ENCODE results near the gene SOX1. TPM values are rescaled to one million over a fixed set of nuclear protein-coding genes. Genes with fewer than 3 reads are reported as not detected.

The SOX1 gene
- total RNA-seq, 2 donors from 2014 or later: 0.08 TPM; not detected in 1

- ATAC-seq (no peak), DNase-seq (no peak)
- intact Hi-C loops (cut with DNase I, micrococcal nuclease): no loop called here
Measured at GRCh38 chr13:112069061-112069844, 2.3 kb downstream of the SOX1 start.

GRCh38 chr13:112069845-112070251 is 2.9 kb downstream of the SOX1 start:
- ATAC-seq: no peak
- intact Hi-C loops (cut with DNase I, micrococcal nuclease): no loop called here
- no peak for DNase-seq

GRCh38 chr13:112071102-112071722 is 4.3 kb downstream of the SOX1 start:
- no peak for ATAC-seq
- DNase-seq: no peak
- intact Hi-C loops (cut with DNase I, micrococcal nuclease): no loop called here

- DNase-seq (no peak), ATAC-seq (no peak)
- intact Hi-C loops (cut with DNase I, micrococcal nuclease): no loop called here
Measured at GRCh38 chr13:112071723-112072533, 5.0 kb downstream of the SOX1 start.

- ATAC-seq (no peak), DNase-seq (no peak)
- intact Hi-C loops (cut with DNase I, micrococcal nuclease): no loop called here
Measured at GRCh38 chr13:112072534-112073244, 5.7 kb downstream of the SOX1 start.

- ATAC-seq (no peak), DNase-seq (no peak)
- intact Hi-C loops (cut with DNase I, micrococcal nuclease): no loop called here
Measured at GRCh38 chr13:112073245-112074138, 6.5 kb downstream of the SOX1 start.

DNA sequence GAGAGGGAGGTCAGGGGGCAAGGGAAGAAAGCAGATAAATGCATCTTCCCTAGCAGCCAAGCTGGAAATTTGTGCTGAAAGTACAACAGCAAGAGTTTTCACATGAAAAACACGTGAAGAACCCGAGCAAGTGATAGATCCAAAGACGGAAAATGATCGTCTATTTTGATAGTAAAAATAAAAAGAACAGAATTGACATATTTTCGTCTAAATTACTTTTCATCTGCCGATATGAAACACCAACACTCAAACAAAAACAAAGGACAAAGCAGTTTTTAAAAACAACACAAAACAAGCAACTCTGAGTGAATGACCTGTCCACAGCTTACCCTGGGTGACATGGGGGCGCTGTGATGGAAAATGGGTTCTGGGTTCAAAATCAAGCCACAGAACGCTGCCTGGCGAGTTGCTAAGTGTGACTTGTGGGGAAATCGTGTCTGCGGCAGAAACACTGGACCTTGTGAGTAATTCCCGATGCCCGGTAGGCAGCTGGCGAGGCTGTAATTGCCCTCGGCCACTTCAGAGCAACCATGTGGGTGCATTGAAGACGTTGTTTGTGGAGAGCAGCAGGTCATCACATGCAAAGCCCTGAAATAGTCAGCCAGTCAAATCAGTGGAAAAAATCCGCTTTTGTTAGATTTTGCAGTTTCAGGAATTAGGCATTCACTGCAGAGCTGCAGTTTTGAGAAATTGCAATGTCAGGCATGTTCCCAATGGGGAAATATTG is 7.4 kb downstream of the SOX1 start:
- ATAC-seq (no peak), DNase-seq (no peak)
- intact Hi-C loops (cut with DNase I, micrococcal nuclease): no loop called here

DNA sequence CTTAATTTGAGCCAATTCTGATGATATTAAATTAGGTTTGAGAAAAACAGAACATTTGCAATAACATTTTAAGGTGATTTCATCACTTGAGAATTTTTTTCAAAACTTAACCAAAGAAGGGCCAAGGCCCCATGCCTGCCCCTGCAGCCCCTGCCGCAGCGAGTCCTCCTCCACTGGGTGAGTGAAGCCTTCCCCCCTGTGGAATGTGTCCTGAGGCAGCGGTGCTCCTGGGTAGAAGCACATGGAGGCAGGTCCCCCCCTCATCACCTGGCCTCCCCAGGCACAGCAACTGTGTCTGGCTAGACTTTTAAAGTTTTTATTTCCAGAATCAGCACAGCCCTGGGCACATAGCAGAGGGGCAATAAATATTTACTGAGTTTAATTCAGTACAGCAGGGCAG is 10.8 kb downstream of the SOX1 start:
- ATAC-seq (no peak), DNase-seq (no peak)
- intact Hi-C loops (cut with DNase I, micrococcal nuclease): no loop called here

DNA sequence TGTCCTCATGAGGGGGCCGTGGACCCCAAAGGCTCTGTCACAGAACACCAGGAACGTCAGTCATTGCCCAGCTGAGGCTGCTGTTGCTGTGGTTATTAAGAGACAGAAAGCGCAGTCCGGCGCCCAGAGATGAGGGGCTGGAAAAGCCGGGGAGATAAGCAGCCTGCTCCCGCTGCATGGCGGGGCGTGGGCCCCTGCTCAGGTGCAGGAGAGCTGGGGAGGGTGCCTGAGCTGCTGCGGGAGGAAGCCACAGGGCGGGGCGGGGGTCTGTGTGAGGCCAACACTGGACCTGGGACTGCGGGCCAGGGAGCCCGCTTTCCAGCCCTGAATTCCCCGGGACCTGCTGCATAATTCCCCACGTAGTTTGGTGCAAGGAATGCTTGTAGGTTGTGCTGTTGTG is 11.3 kb downstream of the SOX1 start:
- intact Hi-C loops (cut with DNase I, micrococcal nuclease): no loop called here
- no peak for DNase-seq
- ATAC-seq: no peak

DNA sequence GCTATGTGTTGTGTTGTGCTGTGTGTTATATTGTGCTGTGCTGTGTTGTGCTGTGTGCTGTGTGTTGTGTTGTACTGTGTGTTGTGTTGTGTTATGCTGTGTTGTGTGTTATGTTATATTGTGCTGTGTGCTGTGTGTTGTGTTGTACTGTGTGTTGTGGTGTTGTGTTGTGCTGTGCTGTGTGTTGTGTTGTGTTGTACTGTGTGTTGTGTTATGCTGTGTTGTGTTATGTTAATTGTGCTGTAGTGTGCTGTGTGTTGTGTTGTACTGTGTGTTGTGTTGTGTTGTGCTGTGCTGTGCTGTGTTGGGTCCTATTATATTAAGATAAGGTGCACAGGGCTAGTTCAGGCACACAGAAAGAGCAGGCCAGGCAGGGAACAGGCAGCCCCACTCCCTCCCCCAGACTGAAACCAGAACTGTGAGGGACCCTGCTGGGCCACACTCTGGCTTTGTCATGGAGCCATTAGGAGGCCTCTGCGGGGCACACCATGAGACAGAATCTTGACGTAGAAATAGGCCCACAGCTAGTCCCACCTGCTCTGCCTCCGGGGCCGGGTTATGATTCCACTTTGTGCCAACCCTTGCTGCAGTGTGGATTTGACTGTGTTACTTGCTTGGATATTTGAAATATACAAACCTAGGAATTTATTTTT is 12.1 kb downstream of the SOX1 start:
- ATAC-seq (no peak), DNase-seq (no peak)
- intact Hi-C loops (cut with DNase I, micrococcal nuclease): no loop called here

DNA sequence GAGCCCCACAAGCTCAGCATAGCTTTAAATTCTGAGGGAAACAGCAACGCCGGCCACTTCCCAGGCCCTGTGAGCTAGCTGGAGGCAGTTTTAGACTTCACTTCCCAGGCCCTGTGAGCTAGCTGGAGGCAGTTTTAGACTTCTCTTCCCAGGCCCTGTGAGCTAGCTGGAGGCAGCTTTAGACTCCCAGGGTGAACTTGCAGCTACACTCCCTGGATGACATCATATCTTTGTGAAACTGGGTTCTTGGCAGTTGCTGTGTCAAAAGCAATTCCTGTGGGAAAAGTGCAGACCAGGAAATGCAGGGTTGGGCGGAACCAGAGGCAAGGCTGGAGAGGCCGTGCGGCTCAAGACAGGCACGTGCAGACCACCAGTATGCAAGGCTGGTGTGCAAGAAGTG is 12.7 kb downstream of the SOX1 start:
- intact Hi-C loops (cut with DNase I, micrococcal nuclease): no loop called here
- DNase-seq (no peak), ATAC-seq (peak; percentile 48)

GRCh38 chr13:112083971-112084370 is 17.0 kb downstream of the SOX1 start:
- no peak for DNase-seq
- ATAC-seq: no peak
- intact Hi-C loops (cut with DNase I, micrococcal nuclease): no loop called here

DNA sequence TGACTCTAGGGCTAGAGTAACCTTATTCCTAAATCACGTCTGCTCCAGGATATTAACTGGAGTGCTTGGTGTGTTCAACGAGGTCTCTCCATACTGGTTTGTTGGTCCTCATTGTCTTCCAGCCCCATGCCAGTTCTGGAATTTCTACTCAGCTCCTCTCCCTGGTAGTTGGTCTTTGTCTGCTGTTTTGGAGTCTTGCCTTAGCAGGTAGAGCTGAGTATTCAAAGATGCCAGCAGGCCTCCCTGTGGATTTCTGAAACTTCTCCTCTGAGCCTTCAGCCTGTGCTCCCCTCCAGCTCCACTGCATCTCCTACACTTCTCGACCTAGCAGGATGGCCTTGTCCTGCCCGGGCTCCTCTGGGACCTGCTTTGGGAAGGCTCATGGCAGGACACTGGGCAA is 25.5 kb downstream of the SOX1 start:
- no peak for ATAC-seq
- intact Hi-C loops (cut with DNase I, micrococcal nuclease): no loop called here
- DNase-seq: no peak

DNA sequence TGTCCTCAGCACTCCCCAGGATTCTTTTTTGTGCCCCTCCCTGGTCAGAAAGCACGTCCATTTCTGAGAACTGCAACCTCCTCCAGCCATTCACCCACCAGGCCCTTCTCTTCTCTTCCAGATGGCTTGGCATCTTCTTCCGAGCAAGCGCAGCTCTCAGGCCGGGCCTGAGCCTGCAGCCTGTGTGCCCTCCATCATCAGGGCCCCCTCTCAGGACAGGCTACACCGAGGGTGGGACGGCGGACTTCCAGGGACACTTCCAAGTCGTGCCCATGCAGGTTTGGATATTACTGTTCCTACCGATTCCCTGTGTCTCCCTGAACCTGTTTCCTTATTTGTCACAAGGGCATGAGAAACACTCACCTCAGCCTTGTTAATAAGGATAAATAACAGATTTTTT is 28.4 kb downstream of the SOX1 start:
- ATAC-seq: no peak
- no peak for DNase-seq
- intact Hi-C loops (cut with DNase I, micrococcal nuclease): no loop called here

GRCh38 chr13:112096959-112097358 is 30.0 kb downstream of the SOX1 start:
- DNase-seq (no peak), ATAC-seq (no peak)
- intact Hi-C loops (cut with DNase I, micrococcal nuclease): no loop called here

GRCh38 chr13:112097770-112098169 is 30.8 kb downstream of the SOX1 start:
- ATAC-seq: no peak
- DNase-seq: no peak

DNA sequence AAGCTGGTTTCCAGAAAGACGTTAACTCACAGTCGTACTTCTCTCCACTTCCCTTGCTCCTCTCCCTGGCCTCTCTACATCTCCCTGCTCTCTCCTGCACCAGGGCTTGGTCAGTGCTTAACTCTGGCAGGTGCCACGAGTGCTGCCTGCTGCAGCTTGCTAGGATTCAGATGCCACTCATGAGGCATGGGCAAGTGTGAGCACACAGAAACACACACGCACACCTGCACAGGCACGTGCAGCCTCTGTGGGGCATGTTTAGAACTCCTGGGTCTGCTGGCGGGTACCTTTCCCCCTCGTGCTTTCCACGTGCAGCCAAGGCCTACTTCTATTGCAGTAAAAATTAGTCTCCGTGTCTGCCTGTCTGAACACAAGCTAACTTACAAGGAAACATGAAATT is 31.8 kb downstream of the SOX1 start:
- intact Hi-C loops (cut with DNase I, micrococcal nuclease): no loop called here
- no peak for ATAC-seq
- no peak for DNase-seq

More at GRCh38 chr13:112097770-112098169, 30.8 kb downstream of the SOX1 start:
- intact Hi-C loops (cut with DNase I, micrococcal nuclease): no loop called here
